GM12878 (cell line): ENCODE data around the gene ARHGAP27. TPM values are rescaled to one million over a fixed set of nuclear protein-coding genes. Genes with fewer than 3 reads are reported as not detected.
A peak's percentile ranks its signal among the peaks of the same experiment; 100 is the strongest.

Experiments
- ATAC-seq: fragments of 200-7000 bp; cut with Tn5 transposase; 3 replicates; pipeline ENCODE4 v1.9.1; 2020; ENCODE audit warnings: mild to moderate bottlenecking, moderate library complexity
- BruUV-seq: library from RNA; stranded (reverse); fragments of 400-500 nt; replicated peaks from 2 replicates; lab custom pipeline; 2021; lab: Mats Ljungman, UMichigan
- CTCF ChIA-PET: fragments of 300-600 bp; sonication (Branson Sonifier 250); formaldehyde crosslinking; extraction: SDS; loops from one replicate; lab custom pipeline; 2021; ENCODE audit warnings: inconsistent platforms; lab: Yijun Ruan, JAX
- POLR2A ChIA-PET: fragments of 350-600 bp; formaldehyde crosslinking; extraction: SDS; loops from one replicate; lab custom pipeline; 2021; ENCODE audit warnings: inconsistent platforms; lab: Charles Lee
- RAD21 ChIA-PET: fragments of 300-600 bp; sonication (Branson Sonifier 250); formaldehyde crosslinking; loops from one replicate; lab custom pipeline; 2023; ENCODE audit warnings: antibody characterized with exemption; ENCODE audit not compliant: unreplicated experiment; lab: Charles Lee
- SMC1A ChIA-PET: fragments of 300-600 bp; sonication (Branson Sonifier 250); formaldehyde crosslinking; loops from one replicate; lab custom pipeline; 2023; ENCODE audit not compliant: unreplicated experiment, uncharacterized antibody; lab: Charles Lee
- DNase-seq: peaks from one replicate; pipeline ENCODE4 v3.0.0-alpha.2; 2011; ENCODE audit warnings: low read depth, low spot score
- FAIRE-seq: peaks from 3 replicates; lab custom pipeline; 2011; peaks lifted over from hg19 to GRCh38; lab: Jason Lieb, UNC
- H2AFZ ChIP-seq: 2 replicates; pipeline ENCODE4 v1.6.0; 2011; ENCODE audit warnings: low read depth, low read length, control low read depth; ENCODE audit not compliant: control insufficient read depth
- H3K27ac ChIP-seq: 2 replicates; pipeline ENCODE4 v1.5.1; 2011; ENCODE audit warnings: control low read depth; ENCODE audit not compliant: control insufficient read depth, insufficient read depth
- H3K27me3 ChIP-seq, 2 experiments: replicated peaks in 1 of 2; 2 replicates each; pipeline versions ENCODE4 v1.6.0 to v1.6.1; 2011; ENCODE audit warnings: low read length in 1 of 2; ENCODE audit not compliant: control insufficient read depth in 2 of 2, insufficient read depth in 2 of 2
- H3K36me3 ChIP-seq, 2 experiments: 2 replicates each; pipeline ENCODE4 v1.5.1; 2011; ENCODE audit warnings: low read length in 1 of 2; ENCODE audit not compliant: control insufficient read depth in 2 of 2, insufficient read depth in 2 of 2
- H3K4me1 ChIP-seq: 2 replicates; pipeline ENCODE4 v1.6.1; 2011; ENCODE audit warnings: mild to moderate bottlenecking, low read length, moderate library complexity, mixed read lengths; ENCODE audit not compliant: control insufficient read depth, insufficient read depth
- H3K4me2 ChIP-seq: 2 replicates; pipeline ENCODE4 v1.6.0; 2011; ENCODE audit warnings: control low read depth; ENCODE audit not compliant: control insufficient read depth, insufficient read depth
- H3K4me3 ChIP-seq: fragments of 200-600 bp; sonication (generic); 2 replicates; pipeline ENCODE4 v1.5.1; 2016
- H3K79me2 ChIP-seq: 2 replicates; pipeline ENCODE4 v1.6.0; 2011; ENCODE audit warnings: low read length; ENCODE audit not compliant: control insufficient read depth, insufficient read depth
- H3K9ac ChIP-seq: 2 replicates; pipeline ENCODE4 v1.8.0; 2011; ENCODE audit warnings: low read length, control low read depth, mixed read lengths; ENCODE audit not compliant: control insufficient read depth, insufficient read depth
- H3K9me3 ChIP-seq: replicated peaks from 3 replicates; pipeline ENCODE4 v1.5.1; 2011; ENCODE audit warnings: mild to moderate bottlenecking, low read length; ENCODE audit not compliant: control insufficient read depth, insufficient read depth
- H4K20me1 ChIP-seq: 2 replicates; pipeline ENCODE4 v1.6.0; 2011; ENCODE audit not compliant: control insufficient read depth, insufficient read depth
- RUNX3 ChIP-seq: IDR thresholded peaks from 2 replicates; pipeline ENCODE4 v1.6.1; 2012; ENCODE audit warnings: low read length, inconsistent platforms
- WGBS: methylation state at CpG from one replicate; pipeline ENCODE4 v1.1.6; 2016; ENCODE audit warnings: low lambda C conversion rate; ENCODE audit not compliant: insufficient replicate concordance, insufficient coverage; ENCODE audit errors: missing lambda C conversion rate; 5-methylcytosine and 5-hydroxymethylcytosine counted together
- in situ Hi-C: fragments of 300-500 bp; cut with MboI; formaldehyde crosslinking; loops from 9 replicates; pipeline ENCODE4 v1.14.3; 2018; ENCODE audit warnings: mixed read lengths
- intact Hi-C: fragments of 100-400 bp; cut with micrococcal nuclease; formaldehyde crosslinking; loops from one replicate; pipeline ENCODE4 v1.14.2; 2022; ENCODE audit not compliant: unreplicated experiment
- polyA plus RNA-seq, 11 experiments: library from polyadenylated mRNA; depleted of rRNA in 4 of 11; unstranded in 6 of 11; stranded (reverse) in 5 of 11; fragments of >200 nt; fragmentation: Nextera tagmentation in 4 of 11; fragmentation: Illumina TruSeq in 1 of 11; extraction: Ambion mirVana in 4 of 11; extraction: Trizol in 1 of 11; gene quantifications; 1 replicate in 1 of 11; 2 replicates in 10 of 11; pipeline versions ENCODE4 v1.2.1 to v1.2.3, GENCODE V29; 2011 to 2016; ENCODE audit warnings: inconsistent platforms in 2 of 11, missing spikeins in 2 of 11, low read depth in 1 of 11
- total RNA-seq, 4 experiments: library from RNA; depleted of rRNA in 3 of 4; stranded (reverse); fragments of >200 nt in 3 of 4; fragmentation: Illumina TruSeq in 1 of 4; extraction: Trizol in 1 of 4; gene quantifications; 2 replicates each; pipeline versions ENCODE4 v1.2.1 to v1.2.3, GENCODE V29; 2013 to 2021
- TF ChIP-seq, protein P1 (sequence below): fragments of 450-650 bp; formaldehyde crosslinking; IDR thresholded peaks from 2 replicates; pipeline ENCODE4 v1.4.0; 2022; ENCODE audit warnings: mild to moderate bottlenecking, moderate library complexity

Gene ARHGAP27
- total and polyA plus RNA-seq, 10 of the 15 experiments (the other 5 are each of a cell fraction or from before 2014, with no cell fraction given), result 0.64 to 45.7 (median 17.7) TPM

- SMC1A ChIA-PET, result interaction anchor here (1.0 to 12.7 kb wide), 7 partner anchors 11 to 164 kb away, joined by 3 to 184 read pairs (median 13); no protein-coding TSS in a partner anchor
- ATAC-seq (no peak), FAIRE-seq (no peak), DNase-seq (no peak)
- POLR2A ChIA-PET, result interaction anchor here (1.4 kb wide), 1 partner anchor 82 kb away, joined by 4 read pairs; no protein-coding TSS in a partner anchor
- 41% methylated on average over 3 of the region's 3 CpGs for WGBS
- no peak overlapping the region for H3K4me3 ChIP-seq
- no peaks in the 10 kb centered on the region for H3K79me2 ChIP-seq
- H3K27ac ChIP-seq, result no peak overlapping the region
- in situ Hi-C loops, result no loop called here
- H4K20me1 ChIP-seq, result no peaks in the 10 kb centered on the region
- no TSS peak for BruUV-seq
- peak; percentile 10; the same call in 1 of the 2 replicates for TF ChIP-seq RUNX3
- TF ChIP-seq, protein P1, sequence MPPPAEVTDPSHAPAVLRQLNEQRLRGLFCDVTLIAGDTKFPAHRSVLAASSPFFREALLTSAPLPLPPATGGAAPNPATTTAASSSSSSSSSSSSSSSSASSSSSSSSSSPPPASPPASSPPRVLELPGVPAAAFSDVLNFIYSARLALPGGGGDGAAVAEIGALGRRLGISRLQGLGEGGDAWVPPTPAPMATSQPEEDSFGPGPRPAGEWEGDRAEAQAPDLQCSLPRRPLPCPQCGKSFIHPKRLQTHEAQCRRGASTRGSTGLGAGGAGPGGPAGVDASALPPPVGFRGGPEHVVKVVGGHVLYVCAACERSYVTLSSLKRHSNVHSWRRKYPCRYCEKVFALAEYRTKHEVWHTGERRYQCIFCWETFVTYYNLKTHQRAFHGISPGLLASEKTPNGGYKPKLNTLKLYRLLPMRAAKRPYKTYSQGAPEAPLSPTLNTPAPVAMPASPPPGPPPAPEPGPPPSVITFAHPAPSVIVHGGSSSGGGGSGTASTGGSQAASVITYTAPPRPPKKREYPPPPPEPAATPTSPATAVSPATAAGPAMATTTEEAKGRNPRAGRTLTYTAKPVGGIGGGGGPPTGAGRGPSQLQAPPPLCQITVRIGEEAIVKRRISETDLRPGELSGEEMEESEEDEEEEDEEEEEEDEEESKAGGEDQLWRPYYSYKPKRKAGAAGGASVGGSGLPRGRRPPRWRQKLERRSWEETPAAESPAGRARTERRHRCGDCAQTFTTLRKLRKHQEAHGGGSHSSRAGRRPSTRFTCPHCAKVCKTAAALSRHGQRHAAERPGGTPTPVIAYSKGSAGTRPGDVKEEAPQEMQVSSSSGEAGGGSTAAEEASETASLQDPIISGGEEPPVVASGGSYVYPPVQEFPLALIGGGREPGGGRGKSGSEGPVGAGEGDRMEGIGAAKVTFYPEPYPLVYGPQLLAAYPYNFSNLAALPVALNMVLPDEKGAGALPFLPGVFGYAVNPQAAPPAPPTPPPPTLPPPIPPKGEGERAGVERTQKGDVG (CRISPR knock-in tag), result no peak
- H3K9me3 ChIP-seq, result no peaks in the 10 kb centered on the region
- CTCF ChIA-PET, result interaction anchor here (0.7 to 15.5 kb wide), 6 partner anchors 71 to 185 kb away, joined by 3 to 291 read pairs (median 3); no protein-coding TSS in a partner anchor
- RAD21 ChIA-PET, result interaction anchor here (0.6 to 6.4 kb wide), 6 partner anchors 9 to 163 kb away, joined by 3 to 150 read pairs (median 6); partner anchors contain the start of gene MAP3K14
- intact Hi-C loops, result no loop called here
- H3K4me1 ChIP-seq, result peaks cover 30% of the 10 kb centered on the region
- H3K36me3 ChIP-seq, result no peaks in the 10 kb centered on the region
- no peaks in the 10 kb centered on the region for H3K27me3 ChIP-seq
- no peak overlapping the region for H3K9ac ChIP-seq
- no peak overlapping the region for H2AFZ ChIP-seq
- H3K4me2 ChIP-seq, result no peak overlapping the region
Measured at GRCh38 chr17:45382226-45382625, 50.4 kb downstream of the ARHGAP27 start.
